ENCODE results near the gene B4GALT5. TPM values are rescaled to one million over a fixed set of nuclear protein-coding genes. Genes with fewer than 3 reads are reported as not detected.

Gene B4GALT5
- total and polyA plus RNA-seq, 7 donors = 17.1 to 46.0 (median 21.4) TPM

DNA sequence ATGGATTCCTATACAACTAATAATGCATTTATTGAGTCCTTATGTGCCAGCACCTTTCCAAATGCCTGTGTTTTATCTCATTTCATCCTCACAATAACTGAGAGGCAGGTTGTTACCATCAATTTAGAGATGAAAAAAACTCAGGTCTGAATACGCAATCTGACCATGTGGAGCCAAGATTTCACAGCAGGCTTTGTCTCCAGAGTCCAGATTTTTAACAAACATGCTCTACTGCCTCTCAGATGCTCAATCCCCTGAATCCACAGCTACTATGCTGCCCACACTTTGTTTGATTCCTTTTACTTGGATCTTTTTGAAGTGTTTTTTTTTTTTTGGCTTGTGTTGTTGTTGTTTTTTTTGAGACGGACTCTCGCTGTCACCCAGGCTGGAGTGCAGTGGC lies 46.8 kb downstream of the B4GALT5 start:
- intact Hi-C loops (cut with DNase I) = no loop called here
- no peaks in the 10 kb centered on the region for H3K36me3 ChIP-seq
- H3K9me3 ChIP-seq = no peaks in the 10 kb centered on the region
- WGBS, 2 donors = 57 to 78% methylated on average over 3 of the region's 3 CpGs
- no peak for DNase-seq
- no peak overlapping the region for H3K27ac ChIP-seq
- no peaks in the 10 kb centered on the region for H3K27me3 ChIP-seq
- TF ChIP-seq POLR2AphosphoS5 (IDR thresholded peaks at IDR 0.05) (no peak), EP300 (IDR thresholded peaks at IDR 0.05) (no peak), POLR2A (IDR thresholded peaks at IDR 0.05) (no peak)
- TF ChIP-seq, protein P1, sequence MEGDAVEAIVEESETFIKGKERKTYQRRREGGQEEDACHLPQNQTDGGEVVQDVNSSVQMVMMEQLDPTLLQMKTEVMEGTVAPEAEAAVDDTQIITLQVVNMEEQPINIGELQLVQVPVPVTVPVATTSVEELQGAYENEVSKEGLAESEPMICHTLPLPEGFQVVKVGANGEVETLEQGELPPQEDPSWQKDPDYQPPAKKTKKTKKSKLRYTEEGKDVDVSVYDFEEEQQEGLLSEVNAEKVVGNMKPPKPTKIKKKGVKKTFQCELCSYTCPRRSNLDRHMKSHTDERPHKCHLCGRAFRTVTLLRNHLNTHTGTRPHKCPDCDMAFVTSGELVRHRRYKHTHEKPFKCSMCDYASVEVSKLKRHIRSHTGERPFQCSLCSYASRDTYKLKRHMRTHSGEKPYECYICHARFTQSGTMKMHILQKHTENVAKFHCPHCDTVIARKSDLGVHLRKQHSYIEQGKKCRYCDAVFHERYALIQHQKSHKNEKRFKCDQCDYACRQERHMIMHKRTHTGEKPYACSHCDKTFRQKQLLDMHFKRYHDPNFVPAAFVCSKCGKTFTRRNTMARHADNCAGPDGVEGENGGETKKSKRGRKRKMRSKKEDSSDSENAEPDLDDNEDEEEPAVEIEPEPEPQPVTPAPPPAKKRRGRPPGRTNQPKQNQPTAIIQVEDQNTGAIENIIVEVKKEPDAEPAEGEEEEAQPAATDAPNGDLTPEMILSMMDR (IDR thresholded peaks at IDR 0.05) = no peak
- H3K4me3 ChIP-seq = no peak overlapping the region
- H3K4me1 ChIP-seq = peaks cover 0 to 61% (median 40%) of the 10 kb centered on the region in 4 donors

DNA sequence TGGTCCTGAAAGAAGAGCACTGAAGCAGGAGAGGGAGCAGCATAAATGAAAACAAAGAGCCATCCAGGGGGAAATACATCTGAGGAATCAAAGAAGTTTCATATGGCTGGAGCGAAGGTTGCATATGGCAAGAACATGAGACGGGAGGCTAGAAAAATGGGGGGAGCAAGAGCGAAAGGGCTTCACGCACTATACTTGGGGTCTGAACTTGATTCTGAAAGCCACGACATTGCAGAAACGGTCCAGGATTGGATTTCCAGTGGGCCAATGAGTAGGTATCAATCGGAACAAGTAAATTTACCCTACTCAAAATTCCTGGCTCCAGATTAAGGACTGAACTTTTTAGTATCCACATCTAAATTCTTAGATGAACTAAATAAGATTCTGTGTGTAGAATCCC lies 47.9 kb downstream of the B4GALT5 start:
- Histone ChIP-seq H3K27me3 (no peaks in the 10 kb centered on the region), H3K27ac (no peak overlapping the region), H3K36me3 (no peaks in the 10 kb centered on the region), H3K4me1 (peaks cover 0 to 55% (median 33%) of the 10 kb centered on the region in 4 donors), H3K9me3 (no peaks in the 10 kb centered on the region), H3K4me3 (no peak overlapping the region)
- TF ChIP-seq, protein P1 (IDR thresholded peaks at IDR 0.05) = no peak
- TF ChIP-seq POLR2A (IDR thresholded peaks at IDR 0.05) (no peak), EP300 (IDR thresholded peaks at IDR 0.05) (no peak), POLR2AphosphoS5 (IDR thresholded peaks at IDR 0.05) (no peak)
- no peak for DNase-seq
- 96% methylated on average over 7 of the region's 7 CpGs for WGBS, 2 donors
- intact Hi-C loops (cut with DNase I) = no loop called here

DNA sequence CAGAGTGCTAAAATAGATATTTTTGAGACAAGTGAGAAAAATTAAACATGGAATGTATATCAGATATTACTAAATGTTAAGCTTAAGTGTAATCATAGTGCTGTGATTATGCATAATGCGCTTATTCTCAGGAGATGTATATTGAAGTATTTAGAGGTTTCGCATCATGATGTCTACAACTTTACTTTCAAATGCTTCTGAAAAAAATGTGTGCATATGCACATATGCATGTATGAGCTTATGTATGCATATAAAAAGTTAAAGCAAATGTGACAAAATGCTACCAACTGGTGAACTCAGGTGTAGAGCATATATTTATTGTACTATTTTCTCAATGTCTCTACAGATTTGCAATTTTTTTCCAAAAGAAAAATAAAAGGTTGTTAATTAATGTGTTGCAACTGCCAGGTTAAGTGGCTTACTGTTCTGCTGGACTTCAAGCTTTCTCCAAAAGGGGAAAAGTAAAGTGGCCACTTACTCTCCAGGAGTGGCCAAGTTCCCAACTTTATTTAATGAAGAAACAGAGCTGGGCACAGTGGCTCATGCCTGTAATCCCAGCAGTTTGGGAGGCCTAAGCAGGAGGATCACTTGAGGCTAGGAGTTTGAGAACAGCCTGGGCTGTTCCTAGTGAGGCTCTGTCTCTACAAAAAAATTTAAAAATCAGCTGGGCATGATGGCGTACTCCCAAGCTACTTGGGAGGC lies 48.9 kb downstream of the B4GALT5 start:
- H3K36me3 ChIP-seq = no peaks in the 10 kb centered on the region
- no peak for DNase-seq
- TF ChIP-seq POLR2A (IDR thresholded peaks at IDR 0.05) (no peak), EP300 (IDR thresholded peaks at IDR 0.05) (no peak), POLR2AphosphoS5 (IDR thresholded peaks at IDR 0.05) (no peak)
- TF ChIP-seq, protein P1 (IDR thresholded peaks at IDR 0.05) = no peak
- H3K4me1 ChIP-seq = peaks cover 0 to 54% (median 23%) of the 10 kb centered on the region in 4 donors
- no peak overlapping the region for H3K4me3 ChIP-seq
- intact Hi-C loops (cut with DNase I) = no loop called here
- H3K9me3 ChIP-seq = no peaks in the 10 kb centered on the region
- 98 to 99% methylated on average over 3 of the region's 3 CpGs for WGBS, 2 donors
- H3K27ac ChIP-seq = no peak overlapping the region
- H3K27me3 ChIP-seq = no peaks in the 10 kb centered on the region

DNA sequence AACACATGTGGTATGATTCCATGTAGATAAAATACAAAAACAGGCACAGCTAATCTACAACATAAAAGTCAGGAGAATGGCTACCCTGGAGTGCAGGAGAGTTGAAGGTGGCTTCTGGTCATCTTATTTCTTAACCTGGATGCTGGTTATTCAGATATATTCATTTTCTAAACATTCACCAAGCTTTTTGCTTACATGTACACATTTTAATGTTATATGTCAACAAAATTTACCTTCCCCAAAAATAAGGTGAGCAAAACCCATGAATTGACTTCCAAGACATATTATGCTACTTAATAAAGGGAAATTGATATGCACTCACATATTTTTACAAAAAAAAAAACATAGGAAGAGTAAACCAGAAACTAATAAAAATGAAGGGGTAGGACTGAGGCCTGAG lies 50.6 kb downstream of the B4GALT5 start:
- intact Hi-C loops (cut with DNase I) = no loop called here
- Histone ChIP-seq H3K27me3 (no peaks in the 10 kb centered on the region), H3K9me3 (no peaks in the 10 kb centered on the region), H3K4me3 (no peak overlapping the region), H3K27ac (no peak overlapping the region), H3K4me1 (peaks cover 0 to 51% (median 24%) of the 10 kb centered on the region in 4 donors), H3K36me3 (no peaks in the 10 kb centered on the region)
- TF ChIP-seq, protein P1 (IDR thresholded peaks at IDR 0.05) = no peak
- TF ChIP-seq EP300 (IDR thresholded peaks at IDR 0.05) (no peak), POLR2AphosphoS5 (IDR thresholded peaks at IDR 0.05) (no peak), POLR2A (IDR thresholded peaks at IDR 0.05) (no peak)
- no peak for DNase-seq
